ENCODE data around the gene ARF5.

ARF5 gene

GRCh38 chr7:127635659-127636285 is 47.6 kb downstream of the ARF5 start:
- DNase-seq (ENCODE audit: low read depth in 2 of 2), result no peak

GRCh38 chr7:127638197-127638596 is 50.0 kb downstream of the ARF5 start:
- no peak for DNase-seq (ENCODE audit: low read depth in 2 of 2)
